A673 (cell line): ENCODE data around the gene KNCN.

ENCODE experiments used
- CTCF ChIP-seq: fragments of 300-800, 200-600 bp; sonication (generic); conservative IDR thresholded peaks from 2 replicates; pipeline ENCODE4 v1.5.1; 2017; ENCODE audit warnings: low read depth, mild to moderate bottlenecking, antibody characterized with exemption, low read length, moderate library complexity, mixed read lengths
- EZH2 ChIP-seq: fragments of 200-600 bp; sonication (generic); IDR thresholded peaks from 2 replicates; pipeline ENCODE4 v1.6.1; 2017; ENCODE audit warnings: borderline replicate concordance, low read depth, mild to moderate bottlenecking, mixed read lengths, antibody characterized with exemption, low read length; ENCODE audit not compliant: poor library complexity, severe bottlenecking

GRCh38 chr1:46522969-46523320 lies 28.5 kb downstream of the KNCN start:
- no peak for TF ChIP-seq CTCF
- no peak for TF ChIP-seq EZH2
